HL-60 (cell line): ENCODE measurements around the gene ANKRD63.
A peak's percentile ranks its signal among the peaks of the same experiment; 100 is the strongest.

Experiments
- DNase-seq, 2 experiments: peaks; one replicate each; pipeline ENCODE4 v3.0.0-alpha.2; 2010 to 2020; ENCODE audit warnings: low read depth in 1 of 2, low spot score in 1 of 2
- H3K27ac ChIP-seq: fragments of 250-450 bp; sonication (Bioruptor Pico); replicated peaks from 2 replicates; pipeline ENCODE4 v1.5.1; 2020; ENCODE audit warnings: mild to moderate bottlenecking, moderate library complexity
- H3K27me3 ChIP-seq: fragments of 250-450 bp; sonication (Bioruptor Pico); 2 replicates; pipeline ENCODE4 v1.5.1; 2021; ENCODE audit warnings: mild to moderate bottlenecking, moderate library complexity; ENCODE audit not compliant: insufficient read depth, poor library complexity, severe bottlenecking
- H3K4me3 ChIP-seq: replicated peaks from 2 replicates; pipeline ENCODE4 v1.5.1; 2011; ENCODE audit warnings: mild to moderate bottlenecking, control low read depth, low read length; ENCODE audit not compliant: insufficient read depth
- GABPA ChIP-seq: IDR thresholded peaks from 2 replicates; pipeline ENCODE4 v1.6.1; 2012; ENCODE audit warnings: low read depth
- POLR2AphosphoS5 ChIP-seq: IDR thresholded peaks from 2 replicates; pipeline ENCODE4 v1.6.1; 2012; ENCODE audit warnings: low read depth
- SPI1 ChIP-seq: IDR thresholded peaks from 2 replicates; pipeline ENCODE4 v1.6.1; 2012; ENCODE audit warnings: low read depth, mild to moderate bottlenecking, borderline replicate concordance
- TF ChIP-seq, protein P1 (sequence below): IDR thresholded peaks from one replicate; pipeline ENCODE4 v1.5.1; 2011; ENCODE audit warnings: low read length, control low read depth, inconsistent platforms; ENCODE audit not compliant: insufficient read depth
- TF ChIP-seq, protein P2 (sequence below): IDR thresholded peaks from 2 replicates; pipeline ENCODE4 v1.6.1; 2012; ENCODE audit warnings: low read depth; ENCODE audit not compliant: insufficient replicate concordance

Gene ANKRD63

DNA sequence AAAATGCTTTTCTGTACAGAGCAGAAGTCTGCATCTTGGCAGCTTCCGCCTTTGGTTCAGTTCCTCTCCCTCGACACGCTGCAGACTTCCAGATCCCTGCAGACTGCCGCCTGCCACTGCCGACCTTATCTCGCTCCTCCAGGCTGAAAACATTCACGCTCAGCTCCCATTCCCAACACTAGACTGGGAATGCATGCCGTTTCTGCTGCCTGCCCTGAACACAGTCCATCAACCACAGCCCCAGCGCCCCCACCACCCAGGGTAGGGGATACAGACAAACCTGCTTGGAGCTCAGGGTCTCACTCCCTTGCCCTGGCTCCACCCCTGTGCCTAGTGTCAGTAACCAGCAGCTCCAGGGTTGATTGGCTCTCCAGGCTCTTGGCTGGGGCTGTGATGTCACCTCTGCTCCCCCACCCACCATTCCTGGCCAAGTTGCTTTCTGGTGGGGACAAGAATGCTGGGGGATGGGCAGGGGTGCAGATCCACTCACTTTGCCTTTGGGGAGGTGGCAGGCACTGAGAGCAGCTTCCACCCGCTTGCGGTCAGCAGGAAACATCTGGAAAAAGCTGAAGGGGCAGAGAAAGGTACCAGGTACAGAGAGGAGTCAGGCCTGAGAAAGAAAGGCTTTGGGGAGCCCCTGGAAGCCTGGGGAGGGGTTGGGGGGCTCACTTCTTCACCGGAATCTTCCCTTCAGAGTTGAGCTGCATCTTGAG lies 18.8 kb upstream of the ANKRD63 start:
- TF ChIP-seq, protein P1, sequence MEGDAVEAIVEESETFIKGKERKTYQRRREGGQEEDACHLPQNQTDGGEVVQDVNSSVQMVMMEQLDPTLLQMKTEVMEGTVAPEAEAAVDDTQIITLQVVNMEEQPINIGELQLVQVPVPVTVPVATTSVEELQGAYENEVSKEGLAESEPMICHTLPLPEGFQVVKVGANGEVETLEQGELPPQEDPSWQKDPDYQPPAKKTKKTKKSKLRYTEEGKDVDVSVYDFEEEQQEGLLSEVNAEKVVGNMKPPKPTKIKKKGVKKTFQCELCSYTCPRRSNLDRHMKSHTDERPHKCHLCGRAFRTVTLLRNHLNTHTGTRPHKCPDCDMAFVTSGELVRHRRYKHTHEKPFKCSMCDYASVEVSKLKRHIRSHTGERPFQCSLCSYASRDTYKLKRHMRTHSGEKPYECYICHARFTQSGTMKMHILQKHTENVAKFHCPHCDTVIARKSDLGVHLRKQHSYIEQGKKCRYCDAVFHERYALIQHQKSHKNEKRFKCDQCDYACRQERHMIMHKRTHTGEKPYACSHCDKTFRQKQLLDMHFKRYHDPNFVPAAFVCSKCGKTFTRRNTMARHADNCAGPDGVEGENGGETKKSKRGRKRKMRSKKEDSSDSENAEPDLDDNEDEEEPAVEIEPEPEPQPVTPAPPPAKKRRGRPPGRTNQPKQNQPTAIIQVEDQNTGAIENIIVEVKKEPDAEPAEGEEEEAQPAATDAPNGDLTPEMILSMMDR: no peak
- TF ChIP-seq SPI1 (peak; percentile 81), POLR2AphosphoS5 (0 out of 2 replicates have a peak, but pooled peaks have one; percentile 15)
- H3K27me3 ChIP-seq: no peaks in the 10 kb centered on the region
- H3K27ac ChIP-seq: peak overlapping the region; percentile 33; the same call in 1 of the 2 replicates
- no peak overlapping the region for H3K4me3 ChIP-seq
- DNase-seq: peak in 1 of 2 experiments; percentile 53

DNA sequence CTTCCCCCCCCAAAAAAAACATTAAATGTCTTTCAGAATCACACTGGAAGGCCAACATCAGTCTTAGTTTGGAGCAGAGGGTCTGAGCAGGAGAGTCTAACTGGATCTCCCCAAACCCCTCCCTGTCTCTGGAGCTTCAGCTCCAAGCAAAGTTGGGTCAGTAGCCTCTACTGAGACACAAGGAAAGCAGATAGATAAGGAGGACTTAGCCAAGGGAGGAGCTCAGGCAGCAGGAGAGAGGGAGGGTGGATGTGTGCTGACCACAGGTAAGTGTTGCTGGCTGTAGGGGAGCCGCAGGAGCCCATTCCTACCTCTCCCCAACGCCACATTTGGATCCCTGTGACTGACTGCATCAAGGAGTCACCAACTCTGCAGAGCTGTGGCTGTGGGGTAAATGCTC lies 17.9 kb upstream of the ANKRD63 start:
- TF ChIP-seq GABPA (no peak), POLR2AphosphoS5 (no peak)
- TF ChIP-seq, protein P2, sequence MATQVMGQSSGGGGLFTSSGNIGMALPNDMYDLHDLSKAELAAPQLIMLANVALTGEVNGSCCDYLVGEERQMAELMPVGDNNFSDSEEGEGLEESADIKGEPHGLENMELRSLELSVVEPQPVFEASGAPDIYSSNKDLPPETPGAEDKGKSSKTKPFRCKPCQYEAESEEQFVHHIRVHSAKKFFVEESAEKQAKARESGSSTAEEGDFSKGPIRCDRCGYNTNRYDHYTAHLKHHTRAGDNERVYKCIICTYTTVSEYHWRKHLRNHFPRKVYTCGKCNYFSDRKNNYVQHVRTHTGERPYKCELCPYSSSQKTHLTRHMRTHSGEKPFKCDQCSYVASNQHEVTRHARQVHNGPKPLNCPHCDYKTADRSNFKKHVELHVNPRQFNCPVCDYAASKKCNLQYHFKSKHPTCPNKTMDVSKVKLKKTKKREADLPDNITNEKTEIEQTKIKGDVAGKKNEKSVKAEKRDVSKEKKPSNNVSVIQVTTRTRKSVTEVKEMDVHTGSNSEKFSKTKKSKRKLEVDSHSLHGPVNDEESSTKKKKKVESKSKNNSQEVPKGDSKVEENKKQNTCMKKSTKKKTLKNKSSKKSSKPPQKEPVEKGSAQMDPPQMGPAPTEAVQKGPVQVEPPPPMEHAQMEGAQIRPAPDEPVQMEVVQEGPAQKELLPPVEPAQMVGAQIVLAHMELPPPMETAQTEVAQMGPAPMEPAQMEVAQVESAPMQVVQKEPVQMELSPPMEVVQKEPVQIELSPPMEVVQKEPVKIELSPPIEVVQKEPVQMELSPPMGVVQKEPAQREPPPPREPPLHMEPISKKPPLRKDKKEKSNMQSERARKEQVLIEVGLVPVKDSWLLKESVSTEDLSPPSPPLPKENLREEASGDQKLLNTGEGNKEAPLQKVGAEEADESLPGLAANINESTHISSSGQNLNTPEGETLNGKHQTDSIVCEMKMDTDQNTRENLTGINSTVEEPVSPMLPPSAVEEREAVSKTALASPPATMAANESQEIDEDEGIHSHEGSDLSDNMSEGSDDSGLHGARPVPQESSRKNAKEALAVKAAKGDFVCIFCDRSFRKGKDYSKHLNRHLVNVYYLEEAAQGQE: no peak
- TF ChIP-seq, protein P1: no peak

DNA sequence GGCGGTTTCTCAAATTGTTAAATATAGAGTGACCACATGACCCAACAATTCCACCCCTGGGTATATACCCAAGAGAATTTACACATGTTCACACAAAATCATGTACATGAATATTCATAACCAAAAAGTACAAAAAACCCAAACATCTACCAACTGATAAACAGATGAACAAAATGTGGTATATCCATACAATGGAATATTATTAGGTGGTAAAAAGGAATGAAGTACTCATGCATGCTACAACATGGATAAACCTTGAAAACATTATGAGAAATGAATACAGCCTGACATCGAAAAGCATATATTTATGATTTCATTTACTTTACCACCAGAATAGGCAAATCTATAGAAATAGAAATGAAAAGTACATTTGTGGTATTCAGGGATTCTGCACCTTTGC lies 17.5 kb upstream of the ANKRD63 start:
- DNase-seq: no peak
- no peak overlapping the region for H3K27ac ChIP-seq
- H3K4me3 ChIP-seq: no peak overlapping the region
- H3K27me3 ChIP-seq: no peaks in the 10 kb centered on the region
- TF ChIP-seq SPI1: no peak
- TF ChIP-seq, protein P2: no peak
- TF ChIP-seq, protein P1: no peak
- TF ChIP-seq POLR2AphosphoS5: no peak
- no peak for TF ChIP-seq GABPA

More for the DNA sequence above, 17.9 kb upstream of the ANKRD63 start:
- H3K4me3 ChIP-seq: no peak overlapping the region
- no peaks in the 10 kb centered on the region for H3K27me3 ChIP-seq
- H3K27ac ChIP-seq: no peak overlapping the region
- DNase-seq: no peak
